GM12875 (cell line): ENCODE data around the gene TFB2M.

Experiments
- H3K4me3 ChIP-seq: one replicate; pipeline ENCODE4 v1.5.1; 2011; ENCODE audit warnings: low read depth, low read length, control low read depth
- TF ChIP-seq, protein P1 (sequence below): IDR thresholded peaks from 2 replicates; pipeline ENCODE4 v1.5.1; 2011; ENCODE audit warnings: low read depth, mild to moderate bottlenecking, control low read depth, inconsistent platforms, low read length, moderate library complexity, borderline replicate concordance; ENCODE audit not compliant: insufficient read depth

The TFB2M gene

GRCh38 chr1:246519514-246519913 lies 46.5 kb downstream of the TFB2M start:
- no peak overlapping the region for H3K4me3 ChIP-seq
- TF ChIP-seq, protein P1, sequence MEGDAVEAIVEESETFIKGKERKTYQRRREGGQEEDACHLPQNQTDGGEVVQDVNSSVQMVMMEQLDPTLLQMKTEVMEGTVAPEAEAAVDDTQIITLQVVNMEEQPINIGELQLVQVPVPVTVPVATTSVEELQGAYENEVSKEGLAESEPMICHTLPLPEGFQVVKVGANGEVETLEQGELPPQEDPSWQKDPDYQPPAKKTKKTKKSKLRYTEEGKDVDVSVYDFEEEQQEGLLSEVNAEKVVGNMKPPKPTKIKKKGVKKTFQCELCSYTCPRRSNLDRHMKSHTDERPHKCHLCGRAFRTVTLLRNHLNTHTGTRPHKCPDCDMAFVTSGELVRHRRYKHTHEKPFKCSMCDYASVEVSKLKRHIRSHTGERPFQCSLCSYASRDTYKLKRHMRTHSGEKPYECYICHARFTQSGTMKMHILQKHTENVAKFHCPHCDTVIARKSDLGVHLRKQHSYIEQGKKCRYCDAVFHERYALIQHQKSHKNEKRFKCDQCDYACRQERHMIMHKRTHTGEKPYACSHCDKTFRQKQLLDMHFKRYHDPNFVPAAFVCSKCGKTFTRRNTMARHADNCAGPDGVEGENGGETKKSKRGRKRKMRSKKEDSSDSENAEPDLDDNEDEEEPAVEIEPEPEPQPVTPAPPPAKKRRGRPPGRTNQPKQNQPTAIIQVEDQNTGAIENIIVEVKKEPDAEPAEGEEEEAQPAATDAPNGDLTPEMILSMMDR = no peak

GRCh38 chr1:246518456-246519205 lies 47.4 kb downstream of the TFB2M start:
- H3K4me3 ChIP-seq = no peak overlapping the region
- TF ChIP-seq, protein P1 = no peak

DNA sequence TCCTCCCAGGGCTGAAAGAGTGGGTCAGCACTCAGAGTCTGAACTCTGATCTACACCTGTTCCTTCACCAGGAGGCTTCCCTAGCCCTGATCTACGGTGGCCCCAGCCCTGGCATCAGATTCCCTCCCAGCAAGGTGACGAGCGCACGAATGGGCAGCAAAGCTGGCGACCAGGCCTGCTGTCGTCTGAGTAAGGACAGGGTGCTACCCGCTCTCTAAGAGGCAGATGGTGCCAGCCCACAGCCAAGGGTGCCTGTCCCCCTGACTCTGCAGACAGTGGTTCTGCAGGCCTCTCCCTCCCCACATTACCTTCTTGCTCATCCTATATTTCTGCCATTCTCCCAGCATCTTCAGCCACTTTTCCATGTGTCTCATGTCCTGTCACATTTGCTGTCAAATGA lies 48.7 kb downstream of the TFB2M start:
- TF ChIP-seq, protein P1 = no peak
- H3K4me3 ChIP-seq = no peak overlapping the region

- TF ChIP-seq, protein P1 = no peak
- no peak overlapping the region for H3K4me3 ChIP-seq
Measured at GRCh38 chr1:246516126-246516525, 49.9 kb downstream of the TFB2M start.

DNA sequence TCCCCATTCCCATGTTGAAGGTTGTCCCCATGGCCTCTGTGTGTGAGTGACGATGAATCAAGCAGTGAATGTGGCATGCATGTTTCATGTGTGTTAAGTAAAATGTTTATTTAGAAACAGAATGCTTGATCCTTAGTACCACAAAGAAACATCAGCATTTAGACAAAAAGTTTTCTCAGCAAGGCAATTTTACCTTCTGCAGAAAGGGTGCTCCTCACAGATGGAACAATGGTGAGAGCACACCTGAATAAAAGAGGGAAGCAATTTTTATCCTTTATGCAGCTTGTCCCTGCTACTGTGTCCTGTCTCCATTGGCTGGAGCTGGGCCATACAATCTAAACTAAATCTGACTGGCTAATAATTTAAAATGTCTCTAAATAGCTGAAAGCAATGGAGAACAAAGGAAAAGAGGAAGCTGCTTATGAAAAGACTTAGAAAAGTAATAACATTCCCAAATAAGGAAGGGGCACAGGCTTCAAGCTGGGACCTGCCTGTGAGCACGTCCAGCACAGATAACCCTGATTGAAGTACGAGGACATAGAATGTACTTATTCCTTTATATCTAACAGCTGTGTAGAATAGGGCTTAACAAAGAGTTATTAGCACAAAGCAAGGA lies 50.6 kb downstream of the TFB2M start:
- H3K4me3 ChIP-seq = no peak overlapping the region
- TF ChIP-seq, protein P1 = no peak

GRCh38 chr1:246513619-246514343 lies 52.3 kb downstream of the TFB2M start:
- no peak overlapping the region for H3K4me3 ChIP-seq
- TF ChIP-seq, protein P1 = no peak

DNA sequence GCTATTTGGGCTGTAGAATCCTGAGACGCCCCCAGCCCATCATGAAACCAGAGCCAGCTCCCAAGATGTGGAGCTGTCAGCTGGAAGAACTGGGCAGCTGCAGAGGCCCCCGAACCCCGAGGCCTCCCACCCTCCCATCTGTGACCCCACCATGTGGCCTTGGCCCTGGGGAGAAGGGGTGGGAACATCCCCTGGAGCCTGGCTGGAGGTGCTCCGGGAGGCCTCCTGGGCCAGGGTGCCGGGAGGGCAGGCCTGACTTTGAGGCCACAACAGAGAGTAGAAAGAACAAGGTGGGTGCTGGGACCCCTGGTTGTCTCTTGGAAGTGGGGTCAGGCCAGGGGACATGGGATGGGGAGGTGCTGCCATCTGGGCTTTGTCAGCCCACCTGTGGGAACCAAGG lies 53.0 kb downstream of the TFB2M start:
- no peak overlapping the region for H3K4me3 ChIP-seq
- TF ChIP-seq, protein P1 = no peak
